ENCODE measurements around the gene COQ2. TPM values are rescaled to one million over a fixed set of nuclear protein-coding genes. Genes with fewer than 3 reads are reported as not detected.

The COQ2 gene
- total and polyA plus RNA-seq, 10 donors = 5.4 to 26.9 (median 22.8) TPM

GRCh38 chr4:83219344-83220331 is 65.0 kb downstream of the COQ2 start:
- peaks cover 27 to 88% (median 61%) of the 10 kb centered on the region in 6 donors for H3K4me1 ChIP-seq
- no peaks in the 10 kb centered on the region for H3K27me3 ChIP-seq (replicated peaks in 1 of 7)
- intact Hi-C loops (cut with DNase I; ENCODE audit: low total_unique reads) = no loop called here
- H3K9me3 ChIP-seq = no peaks in the 10 kb centered on the region
- 47 to 52% (median 49%) methylated on average over 16 of the region's 16 CpGs for WGBS, 5 donors
- H3K36me3 ChIP-seq = no peaks in the 10 kb centered on the region
- DNase-seq = peak; percentile 82
- no peak for TF ChIP-seq POLR2A (IDR thresholded peaks at IDR 0.05)
- TF ChIP-seq POLR2AphosphoS5 (IDR thresholded peaks at IDR 0.05) = peak in 2 of 3 donors; percentile 17 to 30
- peak overlapping the region in 3 of 8 donors; percentile 3 to 54 (median 13) for H3K4me3 ChIP-seq
- H3K27ac ChIP-seq = peak overlapping the region; percentile 59 to 98 (median 90)

- no peak for DNase-seq
- Histone ChIP-seq H3K36me3 (no peaks in the 10 kb centered on the region), H3K4me1 (peaks cover 27 to 96% (median 69%) of the 10 kb centered on the region in 6 donors), H3K4me3 (peak overlapping the region in 1 of 8 donors; percentile 51), H3K27ac (peak overlapping the region; percentile 59 to 98 (median 90)), H3K9me3 (no peaks in the 10 kb centered on the region), H3K27me3 (replicated peaks in 1 of 7) (no peaks in the 10 kb centered on the region)
- intact Hi-C loops (cut with DNase I; ENCODE audit: low total_unique reads) = no loop called here
- TF ChIP-seq POLR2AphosphoS5 (IDR thresholded peaks at IDR 0.05) (peak in 1 of 3 donors; percentile 85), POLR2A (IDR thresholded peaks at IDR 0.05) (peak in 1 of 3 donors; percentile 66), CTCF (IDR thresholded peaks at IDR 0.05 in 8 of 11, conservative IDR thresholded peaks at IDR 0.05 in 3 of 11) (no peak)
- 25 to 34% (median 33%) methylated on average over 8 of the region's 8 CpGs for WGBS, 5 donors
Measured at GRCh38 chr4:83217721-83218522, 66.7 kb downstream of the COQ2 start.

GRCh38 chr4:83216959-83217683 is 67.5 kb downstream of the COQ2 start:
- intact Hi-C loops (cut with DNase I; ENCODE audit: low total_unique reads) = no loop called here
- WGBS, 5 donors = 77 to 91% (median 82%) methylated on average over 10 of the region's 10 CpGs
- Histone ChIP-seq H3K27me3 (replicated peaks in 1 of 7) (no peaks in the 10 kb centered on the region), H3K27ac (peak overlapping the region; percentile 59 to 98 (median 90)), H3K4me1 (peaks cover 27 to 99% (median 77%) of the 10 kb centered on the region in 6 donors), H3K4me3 (peak overlapping the region in 1 of 8 donors; percentile 51), H3K36me3 (no peaks in the 10 kb centered on the region), H3K9me3 (no peaks in the 10 kb centered on the region)
- peak; percentile 82 for DNase-seq
- no peak for TF ChIP-seq CTCF (IDR thresholded peaks at IDR 0.05 in 8 of 11, conservative IDR thresholded peaks at IDR 0.05 in 3 of 11)
- peak in 2 of 3 donors; percentile 33 to 45 for TF ChIP-seq POLR2AphosphoS5 (IDR thresholded peaks at IDR 0.05)

- Histone ChIP-seq H3K27ac (peak overlapping the region in 2 of 8 donors; percentile 94 to 95), H3K4me1 (peaks cover 23 to 99% (median 67%) of the 10 kb centered on the region in 6 donors), H3K36me3 (no peaks in the 10 kb centered on the region), H3K27me3 (replicated peaks in 1 of 7) (no peaks in the 10 kb centered on the region), H3K9me3 (no peaks in the 10 kb centered on the region), H3K4me3 (no peak overlapping the region)
- no peak for DNase-seq
- TF ChIP-seq CTCF (IDR thresholded peaks at IDR 0.05 in 8 of 11, conservative IDR thresholded peaks at IDR 0.05 in 3 of 11) = no peak
- TF ChIP-seq POLR2AphosphoS5 (IDR thresholded peaks at IDR 0.05) = no peak
- TF ChIP-seq POLR2A (IDR thresholded peaks at IDR 0.05) = no peak
- intact Hi-C loops (cut with DNase I; ENCODE audit: low total_unique reads) = no loop called here
Measured at GRCh38 chr4:83214079-83214478, 70.5 kb downstream of the COQ2 start.
